Activated effector memory CD4-positive, alpha-beta T cell treated with Interleukin-2 at 50 U/mL for 16 hours (primary cell): Measurements from ENCODE around the gene EFTUD2.

ENCODE experiments used
- DNase-seq: peaks from one replicate; pipeline ENCODE4 v3.0.0-alpha.2; 2020

The EFTUD2 gene

GRCh38 chr17:44804302-44805089 lies 94.7 kb downstream of the EFTUD2 start:
- DNase-seq: no peak

- DNase-seq: no peak
Measured at GRCh38 chr17:44801880-44802279, 97.4 kb downstream of the EFTUD2 start.
